Measurements from ENCODE around the gene PDE9A.

GRCh38 chr21:42680429-42680828 lies 27.0 kb downstream of the PDE9A start:
- TF ChIP-seq CTCF (IDR thresholded peaks at IDR 0.05) (no peak), POLR2A (IDR thresholded peaks at IDR 0.05) (no peak)
